NCI-H69 (cell line): ENCODE measurements around the gene SLC4A1.

Experiments used
- DNase-seq: peaks from one replicate; lab custom pipeline; 2025; lab: John Stamatoyannopoulos, UW

Gene SLC4A1

GRCh38 chr17:44267818-44268490 is at the start of gene SLC4A1:
Gene SLC4A1 (minus strand): TSS chr17:44268135. CDS start chr17:44262866, 5,269 bp downstream.
- no peak for DNase-seq

- DNase-seq: no peak
These were observed 49.6 kb upstream of the SLC4A1 start for GRCh38 chr17:44317545-44317944.

GRCh38 chr17:44315760-44316731 is 48.1 kb upstream of the SLC4A1 start:
- no peak for DNase-seq

- peak; percentile 52 for DNase-seq
These were observed 47.1 kb upstream of the SLC4A1 start for GRCh38 chr17:44314869-44315661.

GRCh38 chr17:44314524-44314868 is 46.6 kb upstream of the SLC4A1 start:
- no peak for DNase-seq

GRCh38 chr17:44314031-44314430 is 46.1 kb upstream of the SLC4A1 start:
- no peak for DNase-seq

- DNase-seq: no peak
These were observed 44.6 kb upstream of the SLC4A1 start for GRCh38 chr17:44312396-44313104.

GRCh38 chr17:44311562-44312181 is 43.7 kb upstream of the SLC4A1 start:
- no peak for DNase-seq

GRCh38 chr17:44310609-44311376 is 42.9 kb upstream of the SLC4A1 start:
- no peak for DNase-seq

GRCh38 chr17:44310188-44310587 is 42.3 kb upstream of the SLC4A1 start:
- no peak for DNase-seq

- no peak for DNase-seq
These were observed 41.5 kb upstream of the SLC4A1 start for GRCh38 chr17:44309472-44309871.

- peak; percentile 73 for DNase-seq
These were observed 40.9 kb upstream of the SLC4A1 start for GRCh38 chr17:44308865-44309264.

- DNase-seq: peak; percentile 96
These were observed 40.4 kb upstream of the SLC4A1 start, which contains the start of gene RUNDC3A for GRCh38 chr17:44308320-44308818. Gene RUNDC3A (plus strand): TSS chr17:44308601. CDS start chr17:44308833, 232 bp downstream.

- DNase-seq: peak; percentile 85
These were observed 39.7 kb upstream of the SLC4A1 start for GRCh38 chr17:44307387-44308186.

GRCh38 chr17:44304651-44305050 is 36.7 kb upstream of the SLC4A1 start:
- no peak for DNase-seq

GRCh38 chr17:44297975-44298374 is 30.0 kb upstream of the SLC4A1 start:
- no peak for DNase-seq

- no peak for DNase-seq
These were observed 25.7 kb upstream of the SLC4A1 start for GRCh38 chr17:44293509-44294226.

GRCh38 chr17:44287651-44288050 is 19.7 kb upstream of the SLC4A1 start:
- DNase-seq: no peak

GRCh38 chr17:44284024-44284400 is 16.1 kb upstream of the SLC4A1 start:
- DNase-seq: no peak
